ENCODE results near the gene AMER1. TPM values are rescaled to one million over a fixed set of nuclear protein-coding genes. Genes with fewer than 3 reads are reported as not detected.
A peak's percentile ranks its signal among the peaks of the same experiment; 100 is the strongest.

The AMER1 gene
- total and polyA plus RNA-seq, 10 of the 15 experiments (the other 5 are each of a cell fraction or from before 2014, with no cell fraction given), result 0.16 to 6.3 (median 4.2) TPM

DNA sequence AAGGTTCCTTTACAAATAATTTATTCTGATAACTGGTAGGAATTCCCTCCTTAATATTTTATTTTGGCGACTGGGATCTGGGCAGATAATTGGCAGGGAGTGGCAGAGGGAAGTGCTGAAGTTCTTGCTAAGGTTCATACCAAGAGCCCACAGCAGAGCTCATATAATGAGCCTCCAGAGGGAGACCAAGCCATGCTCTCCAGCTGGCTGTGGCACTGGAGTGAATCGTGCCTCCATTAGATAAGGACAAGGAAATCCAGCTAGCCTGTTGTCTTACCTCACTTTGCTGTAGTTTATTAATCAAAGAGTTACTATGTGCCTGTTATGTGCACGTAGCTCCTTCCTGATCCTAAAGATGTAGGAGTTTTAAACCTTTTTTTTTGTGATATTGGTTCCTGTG lies 23.6 kb upstream of the AMER1 start:
- no peak overlapping the region for H2AFZ ChIP-seq (ENCODE audit: control insufficient read depth, low read depth, low read length)
- no peaks in the 10 kb centered on the region for H3K27me3 ChIP-seq (replicated peaks in 1 of 2; ENCODE audit: control insufficient read depth in 2 of 2, insufficient read depth in 2 of 2, low read length in 1 of 2)
- FAIRE-seq, result no peak
- H3K4me1 ChIP-seq (ENCODE audit: control insufficient read depth, insufficient read depth, low read length), result no peaks in the 10 kb centered on the region
- no peak for TF ChIP-seq SPI1 (IDR thresholded peaks at IDR 0.05; ENCODE audit: borderline replicate concordance, insufficient read depth, low read depth, low read length)
- TF ChIP-seq, protein P1, sequence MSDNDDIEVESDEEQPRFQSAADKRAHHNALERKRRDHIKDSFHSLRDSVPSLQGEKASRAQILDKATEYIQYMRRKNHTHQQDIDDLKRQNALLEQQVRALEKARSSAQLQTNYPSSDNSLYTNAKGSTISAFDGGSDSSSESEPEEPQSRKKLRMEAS (IDR thresholded peaks at IDR 0.05; ENCODE audit: low read depth, low read length), result no peak
- TF ChIP-seq ZNF207 (IDR thresholded peaks at IDR 0.05; ENCODE audit: borderline replicate concordance), result no peak
- TF ChIP-seq SREBF1 (IDR thresholded peaks at IDR 0.05; ENCODE audit: low read length), result no peak
- TF ChIP-seq RELB (IDR thresholded peaks at IDR 0.05; ENCODE audit: low read depth), result no peak
- TF ChIP-seq CTCF (IDR thresholded peaks at IDR 0.05 in 2 of 3, conservative IDR thresholded peaks at IDR 0.05 in 1 of 3; ENCODE audit: control insufficient read depth in 2 of 3, extremely low read depth in 1 of 3, insufficient read depth in 1 of 3, low read depth in 3 of 3, low read length in 3 of 3), result 0 out of 6 replicates have a peak, but pooled peaks of 1 of the 3 experiments have one; percentile 2
- no peak for TF ChIP-seq SP1 (IDR thresholded peaks at IDR 0.05; ENCODE audit: low read depth, low read length)
- TF ChIP-seq, protein P2, sequence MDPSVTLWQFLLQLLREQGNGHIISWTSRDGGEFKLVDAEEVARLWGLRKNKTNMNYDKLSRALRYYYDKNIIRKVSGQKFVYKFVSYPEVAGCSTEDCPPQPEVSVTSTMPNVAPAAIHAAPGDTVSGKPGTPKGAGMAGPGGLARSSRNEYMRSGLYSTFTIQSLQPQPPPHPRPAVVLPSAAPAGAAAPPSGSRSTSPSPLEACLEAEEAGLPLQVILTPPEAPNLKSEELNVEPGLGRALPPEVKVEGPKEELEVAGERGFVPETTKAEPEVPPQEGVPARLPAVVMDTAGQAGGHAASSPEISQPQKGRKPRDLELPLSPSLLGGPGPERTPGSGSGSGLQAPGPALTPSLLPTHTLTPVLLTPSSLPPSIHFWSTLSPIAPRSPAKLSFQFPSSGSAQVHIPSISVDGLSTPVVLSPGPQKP (IDR thresholded peaks at IDR 0.05; ENCODE audit: low read depth, low read length), result no peak
- no peak overlapping the region for H3K4me2 ChIP-seq (ENCODE audit: control insufficient read depth, insufficient read depth)
- H3K4me3 ChIP-seq, result no peak overlapping the region
- POLR2A ChIA-PET, result no interaction called here
- in situ Hi-C loops (cut with MboI) (no loop called here), intact Hi-C loops (cut with micrococcal nuclease; ENCODE audit: unreplicated experiment) (no loop called here)
- no peak for DNase-seq (ENCODE audit: low read depth, low spot score)
- H3K9ac ChIP-seq (ENCODE audit: control insufficient read depth, insufficient read depth, low read length), result no peak overlapping the region
- CTCF ChIA-PET, result no interaction called here
- RAD21 ChIA-PET (ENCODE audit: unreplicated experiment), result no interaction called here
- H4K20me1 ChIP-seq (ENCODE audit: control insufficient read depth, insufficient read depth), result no peaks in the 10 kb centered on the region
- BruUV-seq (replicated peaks), result no TSS peak
- no peak overlapping the region for H3K27ac ChIP-seq (ENCODE audit: control insufficient read depth, insufficient read depth)
- SMC1A ChIA-PET (ENCODE audit: uncharacterized antibody, unreplicated experiment), result no interaction called here
- ATAC-seq, result no peak
- no peaks in the 10 kb centered on the region for H3K36me3 ChIP-seq (ENCODE audit: control insufficient read depth in 2 of 2, insufficient read depth in 2 of 2, low read length in 1 of 2)
- H3K9me3 ChIP-seq (replicated peaks; ENCODE audit: control insufficient read depth, insufficient read depth, low read length), result no peaks in the 10 kb centered on the region
- 3% methylated on average over 3 of the region's 3 CpGs for WGBS (ENCODE audit: insufficient coverage, insufficient replicate concordance, low lambda C conversion rate, missing lambda C conversion rate)
- H3K79me2 ChIP-seq (ENCODE audit: control insufficient read depth, insufficient read depth, low read length), result no peaks in the 10 kb centered on the region
